HG03139 (cell line): Measurements from ENCODE around the gene VSIR.

Experiments used
- ATAC-seq: cut with Tn5 transposase; IDR thresholded peaks from one replicate; pipeline ENCODE4 v1.9.1; 2021; ENCODE audit not compliant: unreplicated experiment

The VSIR gene

DNA sequence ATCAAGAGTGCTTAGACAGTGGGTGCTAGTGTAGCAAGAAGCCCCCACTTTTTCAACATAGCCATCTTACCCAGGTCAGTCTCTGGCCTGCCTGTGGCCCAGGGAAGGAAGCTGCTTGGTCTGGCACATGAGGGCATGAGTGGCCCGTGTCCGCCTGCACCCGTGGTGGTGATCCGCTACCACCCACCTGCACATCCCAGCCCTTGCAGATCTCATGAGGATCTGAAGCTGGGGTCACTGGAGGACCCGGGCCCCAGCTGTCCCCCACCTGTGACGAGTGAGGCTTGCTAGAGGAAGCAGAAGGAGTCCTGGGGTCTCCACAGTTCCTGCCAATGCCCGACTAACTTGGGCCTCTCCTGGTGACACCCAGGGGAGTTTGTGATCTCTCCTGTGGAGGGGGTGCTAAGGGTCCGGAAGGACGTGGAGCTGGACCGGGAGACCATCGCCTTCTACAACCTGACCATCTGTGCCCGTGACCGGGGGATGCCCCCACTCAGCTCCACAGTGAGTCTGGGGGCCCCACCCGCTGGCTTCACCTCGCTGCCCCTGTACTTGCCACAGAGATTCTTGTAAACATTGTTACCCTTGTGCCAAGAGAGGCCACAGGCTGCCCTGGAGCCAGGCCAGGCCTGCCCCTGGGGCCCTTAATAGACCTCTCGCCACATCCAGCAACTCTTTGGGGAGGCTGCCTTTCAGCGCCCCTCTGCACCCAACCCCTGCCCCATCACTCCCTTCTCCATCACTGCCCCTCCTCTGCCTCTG, 10.8 kb upstream of the VSIR start:
- ATAC-seq = no peak

DNA sequence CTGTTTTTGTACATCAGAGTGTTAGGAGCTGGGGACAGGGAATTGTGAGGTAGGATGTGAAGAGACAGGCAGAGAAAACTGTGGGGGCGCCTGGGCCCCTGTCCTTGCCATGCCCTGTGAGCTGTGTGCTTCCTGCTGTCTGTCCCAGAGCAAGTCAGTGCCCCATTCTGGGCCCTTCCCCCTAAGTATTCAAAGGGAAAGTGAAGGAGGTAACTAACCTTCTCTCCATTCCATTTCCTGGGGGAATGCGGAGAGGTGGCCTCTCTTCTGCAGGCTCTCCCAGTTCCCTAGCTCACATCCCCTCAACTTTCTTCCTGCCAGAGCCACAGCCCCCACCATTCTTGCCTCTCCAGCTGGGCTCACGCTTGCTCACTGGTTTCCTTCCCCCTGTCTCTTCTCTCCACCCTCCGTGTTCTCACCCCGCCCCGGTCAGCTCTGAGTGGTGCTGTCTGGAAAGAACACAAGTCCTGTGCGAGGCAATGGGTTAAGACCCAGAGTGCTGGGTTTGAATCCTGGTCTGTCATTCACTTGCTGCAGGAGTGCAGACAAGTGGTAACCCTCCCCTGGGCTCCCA, 9.7 kb upstream of the VSIR start:
- no peak for ATAC-seq

DNA sequence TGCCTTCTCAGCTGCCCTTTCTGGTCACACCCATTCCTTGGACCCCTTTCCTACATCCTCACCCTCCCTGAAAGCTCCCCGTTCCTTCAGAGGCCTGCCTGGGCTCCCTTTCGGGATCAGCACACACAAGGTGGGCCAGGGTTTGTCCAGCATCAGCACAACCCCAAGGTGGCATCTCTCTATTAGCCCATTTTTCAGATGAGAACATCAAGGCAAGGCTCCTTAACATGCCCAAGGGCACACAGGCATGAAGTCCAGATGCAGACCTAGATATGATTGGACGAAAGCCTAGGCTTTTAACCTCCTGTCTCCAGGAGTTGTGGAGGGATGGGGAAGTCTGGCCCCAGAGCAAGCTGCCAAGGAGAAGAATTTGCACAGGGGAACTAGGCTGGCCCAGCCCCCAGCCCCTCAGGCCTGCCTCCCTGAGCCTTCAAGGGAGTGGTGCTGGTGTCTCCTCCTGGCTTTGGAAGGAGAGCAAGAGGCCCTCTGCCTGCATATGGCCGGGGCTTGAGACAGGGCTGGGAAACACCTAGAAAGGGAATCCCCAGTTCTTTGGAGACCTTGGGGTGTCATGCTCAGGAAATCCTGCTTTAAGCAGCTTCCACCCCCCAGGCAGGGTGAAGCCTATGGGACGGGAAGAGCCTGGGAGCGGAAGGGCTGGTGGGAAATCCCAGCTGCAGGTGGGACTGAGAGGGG, 9.0 kb upstream of the VSIR start:
- no peak for ATAC-seq

DNA sequence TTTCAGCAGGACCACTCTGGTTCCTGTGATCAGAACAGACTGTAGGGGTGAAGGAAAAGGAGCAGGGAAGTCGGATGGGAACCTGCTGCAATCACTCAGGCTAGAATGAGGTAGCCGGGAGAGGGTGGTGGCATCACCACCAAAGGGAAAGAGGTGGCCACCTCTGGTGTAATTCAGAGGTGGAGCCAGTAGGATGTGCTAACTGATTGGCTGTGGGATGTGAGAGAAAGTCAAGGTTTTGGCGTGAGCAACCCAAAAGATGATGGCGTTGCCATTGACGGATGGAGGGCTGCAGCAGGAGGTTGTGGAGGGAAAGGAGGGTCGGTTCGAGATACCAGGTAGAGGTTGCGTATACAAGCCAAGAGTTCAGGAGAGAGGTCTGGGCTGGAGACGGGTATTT, 7.4 kb upstream of the VSIR start:
- ATAC-seq = no peak

DNA sequence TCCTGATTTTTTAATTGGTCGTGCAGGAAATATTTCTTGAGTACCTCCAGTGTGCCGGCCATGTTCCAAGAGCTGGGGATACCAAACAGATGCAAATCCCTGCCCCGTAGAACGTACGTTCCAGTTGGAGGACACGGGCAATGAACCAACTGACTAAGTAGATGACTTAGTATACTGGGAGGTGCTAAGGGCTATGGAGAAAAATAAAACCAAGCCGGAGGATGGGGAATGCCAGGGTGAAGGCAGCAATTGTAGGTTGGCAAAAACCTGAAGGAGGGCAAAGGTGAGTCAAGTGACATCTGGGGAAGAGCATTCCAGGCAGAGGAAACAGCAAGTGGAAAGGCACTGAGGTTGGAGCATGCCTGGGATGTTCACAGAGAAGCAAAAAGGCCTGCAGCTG, 6.8 kb upstream of the VSIR start:
- no peak for ATAC-seq

DNA sequence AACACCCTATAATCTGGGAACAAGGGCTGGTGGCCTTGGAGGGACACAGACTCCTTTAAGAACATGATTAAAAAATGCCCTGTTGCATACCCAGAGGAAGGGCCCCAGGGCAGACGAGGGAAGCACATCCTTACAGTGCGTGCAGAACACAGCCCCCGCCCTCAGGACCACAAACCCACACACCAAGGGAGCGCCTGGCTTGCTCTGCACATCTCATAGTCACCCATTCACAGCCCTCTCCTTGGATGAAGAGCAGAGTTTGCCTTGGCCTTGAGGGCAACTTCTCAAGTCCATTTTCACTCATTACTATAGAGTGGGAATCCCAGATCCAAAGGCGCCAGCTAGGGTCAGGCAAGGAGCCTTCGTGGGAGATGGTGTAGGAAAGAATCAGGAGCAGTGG, 6.3 kb upstream of the VSIR start:
- no peak for ATAC-seq

DNA sequence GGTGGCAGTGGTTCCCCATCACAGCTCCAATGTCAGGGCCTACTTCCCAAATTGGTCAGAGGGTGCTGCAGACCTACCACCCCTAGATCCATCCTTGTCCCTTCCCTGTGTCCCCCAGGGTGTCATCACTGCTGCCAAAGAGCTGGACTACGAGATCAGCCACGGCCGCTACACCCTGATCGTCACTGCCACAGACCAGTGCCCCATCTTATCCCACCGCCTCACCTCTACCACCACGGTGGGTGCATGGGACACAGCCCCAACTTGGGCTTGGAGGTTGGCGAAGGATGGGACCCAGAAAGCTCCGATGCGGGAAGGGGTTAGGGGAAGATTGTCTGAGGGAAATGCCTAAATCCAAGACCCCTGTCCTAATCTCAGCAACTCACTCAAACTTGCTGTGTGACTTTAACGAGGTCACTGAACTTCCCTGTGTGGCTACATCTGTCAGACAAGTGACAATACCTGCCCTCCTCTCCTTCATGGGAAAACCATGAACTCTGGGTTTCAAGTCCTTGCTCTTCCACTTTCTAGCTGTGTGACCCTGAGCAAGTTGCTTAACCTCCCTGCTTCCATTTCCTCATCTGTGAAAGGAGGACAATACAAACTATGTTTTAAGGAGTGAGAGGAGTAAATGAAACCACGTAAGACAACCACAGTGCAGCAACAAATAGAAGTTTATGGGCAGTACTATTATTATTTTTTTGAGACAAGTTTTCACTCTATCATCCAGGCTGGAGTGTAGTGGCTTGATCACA, 4.9 kb upstream of the VSIR start:
- no peak for ATAC-seq

DNA sequence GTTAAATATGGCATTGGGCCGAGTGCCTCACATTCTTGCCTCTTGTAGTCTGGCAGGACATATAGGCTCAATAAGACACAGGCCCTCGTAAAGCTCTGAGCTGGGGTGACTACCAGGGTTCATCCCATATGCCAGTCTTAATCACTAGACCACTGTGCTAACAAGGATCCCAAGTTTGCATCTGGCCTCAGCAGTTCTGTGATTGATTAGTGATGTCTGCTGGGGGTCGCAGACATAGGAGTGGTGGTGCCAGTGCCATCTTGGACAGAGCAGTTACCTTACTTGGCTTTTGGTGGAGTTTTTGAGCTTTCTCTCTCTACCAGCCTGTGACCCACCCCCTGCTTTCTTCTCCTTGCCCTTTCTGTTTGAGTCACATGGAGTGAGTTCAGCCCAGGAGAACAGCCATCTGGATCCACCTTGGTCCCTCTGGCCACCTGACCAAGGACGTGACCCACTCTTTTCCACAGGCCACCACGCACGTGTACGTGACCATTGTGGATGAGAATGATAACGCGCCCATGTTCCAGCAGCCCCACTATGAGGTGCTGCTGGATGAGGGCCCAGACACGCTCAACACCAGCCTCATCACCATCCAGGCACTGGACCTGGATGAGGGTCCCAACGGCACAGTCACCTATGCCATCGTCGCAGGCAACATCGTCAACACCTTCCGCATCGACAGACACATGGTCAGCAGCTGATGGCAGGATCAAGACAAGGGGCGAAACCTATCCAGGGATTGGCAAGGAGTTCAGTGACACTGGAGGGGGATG, 4.1 kb upstream of the VSIR start:
- ATAC-seq = no peak

DNA sequence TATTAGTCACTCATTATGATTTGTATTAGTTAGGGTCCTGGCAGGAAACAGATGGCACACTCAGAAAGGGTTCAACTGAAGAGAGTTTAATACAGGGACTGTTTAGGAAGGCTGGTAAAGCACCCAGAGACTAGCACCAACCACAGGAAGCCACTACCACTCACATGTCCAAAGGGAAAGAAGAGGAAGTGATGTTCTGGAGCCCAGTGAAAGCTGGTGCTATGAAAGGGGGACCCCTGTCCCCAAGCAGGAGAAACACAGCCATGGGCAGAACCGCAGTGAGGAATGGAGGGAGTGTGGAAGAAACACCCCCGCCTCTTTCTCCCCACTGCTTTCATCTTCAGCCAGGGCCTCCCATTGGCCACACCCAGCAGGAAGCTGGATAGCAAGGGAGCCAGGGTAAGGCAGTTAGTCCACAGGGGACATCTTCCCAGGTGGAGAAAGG, 3.2 kb upstream of the VSIR start:
- ATAC-seq = no peak

DNA sequence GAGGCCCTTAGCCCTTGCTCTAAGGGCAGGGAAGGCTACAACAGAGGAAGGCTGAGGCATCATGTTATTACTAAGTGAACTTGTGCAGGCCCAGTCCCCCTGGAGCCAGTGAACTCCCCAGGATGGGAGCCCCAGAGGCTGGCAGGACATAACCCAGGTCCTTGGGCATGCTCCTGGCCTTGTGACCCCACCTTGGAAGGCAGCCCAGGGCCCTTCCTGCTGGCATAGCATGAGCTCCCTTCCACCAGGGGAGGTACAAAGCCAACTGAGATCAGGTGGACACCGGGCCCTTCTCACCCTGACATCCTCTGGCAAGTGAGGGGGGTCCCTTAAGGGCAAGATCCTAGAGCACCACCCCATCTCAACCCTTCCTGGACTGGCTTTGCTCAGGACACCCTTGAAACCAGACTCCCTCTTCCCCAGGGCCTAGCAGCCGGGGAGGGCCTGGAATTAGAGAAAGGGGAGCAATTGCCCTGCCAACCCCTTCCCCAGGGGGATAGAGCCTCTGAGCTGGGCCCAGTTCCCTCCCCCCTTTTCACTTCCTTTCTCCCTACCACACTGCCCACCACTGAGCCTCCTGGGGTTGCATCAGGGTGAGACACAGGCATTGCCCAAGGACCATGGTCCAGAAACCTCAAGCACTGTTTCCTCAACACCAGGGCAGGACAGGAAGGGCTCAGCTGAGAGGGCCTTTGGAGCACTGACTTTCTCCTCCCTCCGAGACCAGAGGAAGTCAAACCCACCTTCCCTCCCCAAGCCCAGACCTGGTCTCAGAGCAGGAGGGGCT, 1.8 kb upstream of the VSIR start:
- ATAC-seq = no peak

DNA sequence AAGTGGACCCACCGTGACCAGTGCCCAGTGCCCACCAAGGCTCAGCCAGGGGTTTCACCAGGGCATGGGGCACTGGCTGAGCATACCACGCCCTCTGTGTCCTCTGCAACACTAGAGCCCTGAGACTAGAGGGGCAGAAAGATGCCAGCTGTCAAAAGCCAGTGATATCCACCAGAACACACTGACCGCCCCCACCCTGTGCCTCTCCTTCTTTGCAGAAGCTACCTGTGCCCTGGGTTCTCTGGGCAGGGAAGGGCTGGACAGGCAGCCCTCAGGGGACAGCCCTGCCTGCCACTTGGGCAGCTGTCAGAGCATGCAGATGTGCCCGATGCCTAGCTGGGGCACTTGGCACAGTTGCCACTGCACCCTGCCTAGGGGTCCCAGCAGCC, 494 bp downstream of the VSIR start:
- no peak for ATAC-seq

DNA sequence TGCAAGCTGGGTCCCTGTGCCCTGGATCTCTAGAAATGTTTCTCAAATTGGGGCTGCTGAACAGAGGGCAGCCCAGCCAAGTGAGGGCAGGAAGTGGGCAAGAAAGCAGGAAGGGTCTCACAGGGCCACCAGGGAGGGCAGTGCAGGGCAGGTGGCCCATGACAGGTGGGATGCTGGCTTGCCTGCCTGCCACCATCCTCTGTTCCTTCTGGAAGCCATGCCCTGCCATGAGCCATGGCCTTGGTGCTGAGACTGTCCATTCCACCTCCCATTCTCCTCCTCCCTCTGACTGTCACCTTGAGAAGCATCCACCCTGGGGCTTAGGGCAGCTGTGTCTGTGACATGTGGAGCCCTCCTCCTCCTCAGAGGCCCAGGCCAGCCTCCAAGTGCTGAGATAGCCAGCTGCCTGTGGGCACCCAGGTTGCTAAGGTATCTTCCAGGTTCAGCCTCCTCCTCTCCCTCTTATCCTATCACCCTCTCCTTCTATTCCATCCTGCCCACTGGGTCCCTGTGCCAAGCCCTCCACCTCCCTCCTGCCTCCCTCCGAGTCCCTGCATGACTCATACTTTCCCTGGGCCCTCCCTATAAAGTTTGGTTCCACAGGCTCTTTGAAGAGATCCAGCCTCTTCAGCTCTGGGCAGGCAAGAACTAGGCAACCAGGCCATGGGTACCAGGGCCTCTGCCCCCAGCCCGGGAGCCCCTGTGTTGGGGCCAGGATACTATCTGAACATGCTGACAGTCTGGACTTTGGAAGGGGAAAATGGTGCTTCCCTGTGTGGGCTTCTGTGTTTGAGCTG, 1.3 kb downstream of the VSIR start:
- no peak for ATAC-seq

DNA sequence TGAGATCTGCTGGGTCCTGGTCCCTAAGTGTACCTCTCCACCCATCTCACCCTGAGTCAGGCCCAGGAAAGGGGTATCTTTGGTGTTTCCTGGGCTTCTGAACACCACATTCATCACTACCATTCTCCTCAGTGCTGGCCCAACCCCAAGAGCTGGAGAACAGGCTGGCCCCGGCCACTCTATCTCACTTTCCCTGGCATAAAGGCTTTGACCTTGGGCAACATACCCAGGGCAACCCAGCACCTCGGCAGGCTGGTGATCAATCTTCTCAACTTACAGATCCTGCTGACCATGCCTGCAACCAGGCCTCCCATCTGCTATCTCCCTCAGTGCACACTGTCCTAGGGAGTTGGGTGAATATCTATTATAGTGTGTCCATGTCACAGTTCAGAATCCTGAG, 2.1 kb downstream of the VSIR start:
- ATAC-seq = no peak

DNA sequence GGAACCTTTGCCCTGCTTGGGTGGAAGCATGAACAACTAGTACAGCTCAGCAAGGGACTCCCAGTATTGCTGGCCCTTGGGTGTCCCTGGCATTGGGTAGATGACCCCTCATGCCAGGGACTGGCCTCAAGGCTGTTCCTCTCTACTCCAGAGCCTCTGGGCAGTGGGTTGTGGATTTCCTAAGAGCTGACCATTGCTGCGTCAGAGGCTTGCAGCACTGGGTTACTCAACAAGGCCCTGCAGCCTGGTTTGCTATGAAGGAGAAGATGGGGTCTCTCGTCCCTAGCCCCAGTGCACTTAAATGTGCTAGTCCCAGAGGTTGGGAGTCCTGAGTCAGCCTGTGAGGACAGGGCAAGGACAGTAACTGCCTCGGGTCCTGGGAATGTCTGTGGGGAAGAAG, 2.5 kb downstream of the VSIR start:
- no peak for ATAC-seq

DNA sequence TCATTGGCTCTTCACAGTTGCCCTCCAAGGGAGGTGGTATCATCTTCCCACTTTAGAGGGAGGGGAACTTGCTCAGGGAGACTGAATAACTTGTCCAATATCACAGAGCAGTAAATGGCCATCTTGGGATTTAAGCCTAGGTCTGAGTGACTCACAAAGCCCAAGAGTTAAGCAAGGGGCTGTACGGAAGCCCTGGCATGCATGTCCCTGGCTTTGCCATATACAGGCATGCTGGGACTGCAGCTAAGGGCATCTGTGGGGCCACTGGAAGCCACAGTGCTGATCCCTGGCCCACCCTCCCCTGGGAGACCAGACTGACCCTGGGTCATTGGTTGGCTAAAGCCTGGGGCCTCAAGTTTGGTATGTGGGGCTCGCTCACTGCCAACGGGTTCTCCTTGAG, 3.1 kb downstream of the VSIR start:
- no peak for ATAC-seq

DNA sequence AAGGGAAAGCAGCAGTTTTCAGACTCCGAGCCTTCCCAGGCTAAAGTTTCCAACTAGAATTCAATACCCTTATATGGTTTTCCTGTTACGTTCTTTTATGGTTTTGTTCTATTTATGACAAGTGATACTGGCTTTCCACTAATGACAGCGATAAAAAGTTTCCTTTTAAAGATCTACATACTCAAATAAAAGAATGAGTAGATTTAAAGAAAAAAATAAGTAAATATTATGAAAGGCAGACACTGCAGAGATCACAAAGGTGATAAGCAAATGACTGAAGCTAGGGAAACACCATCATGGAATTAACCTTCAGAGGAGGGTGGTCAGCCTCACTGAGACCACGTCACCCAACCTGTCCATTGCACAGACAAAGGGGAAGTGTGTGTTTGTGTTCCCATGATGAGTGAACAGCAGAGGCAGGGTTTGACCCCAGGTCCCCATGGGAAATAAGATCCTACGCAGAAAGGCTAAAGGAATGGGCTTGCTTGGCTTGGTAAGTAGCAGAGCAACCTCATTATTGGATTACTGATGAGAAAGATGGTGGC, 4.0 kb downstream of the VSIR start:
- ATAC-seq = no peak

DNA sequence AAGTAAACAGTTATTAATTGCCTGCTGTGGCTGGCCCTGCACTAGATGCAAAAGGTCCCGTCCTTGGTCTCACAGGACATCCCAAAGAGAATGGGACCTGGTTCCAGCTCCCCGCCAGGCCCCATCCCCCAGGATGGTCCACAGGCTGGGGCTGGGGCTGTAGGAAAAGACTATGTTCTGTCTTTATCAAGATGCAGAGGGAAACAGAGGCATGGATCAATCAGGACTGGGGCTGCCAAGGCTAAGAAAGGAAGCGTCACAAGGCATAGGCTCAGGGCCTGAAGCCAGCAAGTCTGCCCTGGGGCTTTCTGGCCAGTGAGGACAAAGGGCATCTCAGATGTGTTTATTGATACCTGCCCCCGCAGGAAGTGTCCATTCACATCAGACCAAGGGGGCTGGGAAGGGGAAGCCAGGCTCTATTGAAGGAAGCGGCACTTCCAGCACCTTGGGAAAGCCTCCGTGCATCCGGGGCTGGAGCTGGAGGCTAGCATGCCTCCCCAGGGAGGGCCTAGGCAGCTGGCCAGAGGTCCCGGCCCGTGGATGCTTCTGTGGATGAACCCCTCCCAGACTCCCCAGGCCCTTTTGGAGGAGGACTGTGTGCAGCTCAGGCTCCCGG, 5.8 kb downstream of the VSIR start:
- no peak for ATAC-seq

DNA sequence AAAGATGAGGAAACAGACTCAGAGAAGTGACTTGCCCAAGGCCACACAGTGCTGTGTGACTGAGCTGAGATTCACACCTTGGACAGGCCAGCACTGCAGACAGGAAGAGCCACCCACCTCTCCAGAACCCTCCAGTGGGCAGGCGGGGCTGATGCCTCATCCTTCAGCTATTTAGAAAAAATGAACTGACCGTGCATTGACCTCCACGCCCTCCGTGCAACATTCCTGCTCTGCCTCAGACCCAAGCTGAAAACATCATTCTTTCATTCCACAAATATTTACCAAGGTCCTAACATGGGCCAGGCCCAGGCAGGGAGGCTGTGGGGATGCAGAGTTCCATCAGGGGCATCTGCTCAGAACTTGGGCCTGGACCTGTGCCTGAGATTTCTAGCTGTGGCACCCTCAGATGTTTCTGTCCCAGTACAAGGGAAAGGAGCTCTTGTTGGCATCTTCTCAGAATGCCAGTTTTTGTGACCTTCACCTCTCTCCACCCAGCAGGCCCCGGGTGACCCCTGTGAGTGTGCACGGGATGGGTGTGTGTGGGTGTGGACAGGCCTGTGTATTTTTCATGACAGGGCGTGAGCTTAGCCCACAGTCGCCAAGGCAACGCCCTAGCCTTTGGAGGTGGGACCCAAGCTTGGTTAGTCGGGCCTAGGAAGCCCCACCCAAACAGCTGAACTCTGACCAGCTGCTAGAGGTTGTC, 6.5 kb downstream of the VSIR start:
- ATAC-seq = no peak
